Testis (tissue), 5 donors: ENCODE measurements around the gene TBC1D16. TPM values are rescaled to one million over a fixed set of nuclear protein-coding genes. Genes with fewer than 3 reads are reported as not detected.

ENCODE experiments used
- DNase-seq: peaks from one replicate; pipeline ENCODE4 v3.0.0-alpha.2; 2019
- H3K27ac ChIP-seq, 2 donors: fragments of 200-600 bp; sonication (generic); one replicate each; pipeline ENCODE4 v1.5.1; 2019
- H3K27me3 ChIP-seq: fragments of 200-600 bp; sonication (generic); one replicate; pipeline ENCODE4 v1.5.1; 2019
- H3K36me3 ChIP-seq: fragments of 200-600 bp; sonication (generic); one replicate; pipeline ENCODE4 v1.5.1; 2017; ENCODE audit warnings: low read depth; ENCODE audit errors: missing control alignments
- H3K4me1 ChIP-seq: fragments of 200-600 bp; sonication (generic); one replicate; pipeline ENCODE4 v1.5.1; 2019
- H3K4me3 ChIP-seq, 2 donors: fragments of 200-600 bp; sonication (generic); one replicate each; pipeline ENCODE4 v1.5.1; 2017 to 2019
- H3K9me3 ChIP-seq: fragments of 200-600 bp; sonication (generic); one replicate; pipeline ENCODE4 v1.5.1; 2017
- POLR2A ChIP-seq: fragments of 450-650 bp; IDR thresholded peaks from one replicate; pipeline ENCODE4 v1.6.1; 2017; ENCODE audit warnings: antibody characterized with exemption, mild to moderate bottlenecking, moderate library complexity
- whole genome bisulfite sequencing, 2 donors: methylation state at CpG; one replicate each; pipeline ENCODE4 v1.1.5; 2018; 5-methylcytosine and 5-hydroxymethylcytosine counted together
- intact Hi-C: fragments of 100-400 bp; cut with DNase I; formaldehyde crosslinking; loops from one replicate; pipeline ENCODE4 v1.15.1; 2023; ENCODE audit warnings: low total_unique reads
- long read RNA-seq, 2 donors: transcript quantifications; one replicate each; lab custom pipeline, GENCODE V29; 2026
- polyA plus RNA-seq: library from polyadenylated mRNA; stranded (reverse); fragments of 350-450 nt; fragmentation: Illumina TruSeq; extraction: RNeasy Lipid Tissue Mini Kit (QIAGEN cat#74804); gene quantifications from one replicate; pipeline ENCODE4 v1.2.3, GENCODE V29; 2014; ENCODE audit warnings: low read depth, low replicate concordance; ENCODE audit not compliant: insufficient read depth
- total RNA-seq, 2 donors: library from RNA; depleted of rRNA; stranded (reverse); fragments of >200 nt; gene quantifications; one replicate each; pipeline ENCODE4 v1.2.3, GENCODE V29; 2016
- TF ChIP-seq, protein P1 (sequence below), 3 experiments: fragments of 450-650 bp in 2 of 3; fragments of 200-600 bp in 1 of 3; sonication (generic) in 1 of 3; IDR thresholded peaks; one replicate each; pipeline ENCODE4 v1.5.1; 2016 to 2019; ENCODE audit warnings: antibody characterized with exemption in 3 of 3, mild to moderate bottlenecking in 2 of 3, moderate library complexity in 1 of 3

Gene TBC1D16, protein sequence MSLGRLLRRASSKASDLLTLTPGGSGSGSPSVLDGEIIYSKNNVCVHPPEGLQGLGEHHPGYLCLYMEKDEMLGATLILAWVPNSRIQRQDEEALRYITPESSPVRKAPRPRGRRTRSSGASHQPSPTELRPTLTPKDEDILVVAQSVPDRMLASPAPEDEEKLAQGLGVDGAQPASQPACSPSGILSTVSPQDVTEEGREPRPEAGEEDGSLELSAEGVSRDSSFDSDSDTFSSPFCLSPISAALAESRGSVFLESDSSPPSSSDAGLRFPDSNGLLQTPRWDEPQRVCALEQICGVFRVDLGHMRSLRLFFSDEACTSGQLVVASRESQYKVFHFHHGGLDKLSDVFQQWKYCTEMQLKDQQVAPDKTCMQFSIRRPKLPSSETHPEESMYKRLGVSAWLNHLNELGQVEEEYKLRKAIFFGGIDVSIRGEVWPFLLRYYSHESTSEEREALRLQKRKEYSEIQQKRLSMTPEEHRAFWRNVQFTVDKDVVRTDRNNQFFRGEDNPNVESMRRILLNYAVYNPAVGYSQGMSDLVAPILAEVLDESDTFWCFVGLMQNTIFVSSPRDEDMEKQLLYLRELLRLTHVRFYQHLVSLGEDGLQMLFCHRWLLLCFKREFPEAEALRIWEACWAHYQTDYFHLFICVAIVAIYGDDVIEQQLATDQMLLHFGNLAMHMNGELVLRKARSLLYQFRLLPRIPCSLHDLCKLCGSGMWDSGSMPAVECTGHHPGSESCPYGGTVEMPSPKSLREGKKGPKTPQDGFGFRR
- total RNA-seq (10 to 100 TPM; 11.0 to 16.0 TPM), polyA plus RNA-seq (11.7 TPM)
- long read RNA-seq, donor 1 = 0 reads
- long read RNA-seq, donor 2 = 0 reads

DNA sequence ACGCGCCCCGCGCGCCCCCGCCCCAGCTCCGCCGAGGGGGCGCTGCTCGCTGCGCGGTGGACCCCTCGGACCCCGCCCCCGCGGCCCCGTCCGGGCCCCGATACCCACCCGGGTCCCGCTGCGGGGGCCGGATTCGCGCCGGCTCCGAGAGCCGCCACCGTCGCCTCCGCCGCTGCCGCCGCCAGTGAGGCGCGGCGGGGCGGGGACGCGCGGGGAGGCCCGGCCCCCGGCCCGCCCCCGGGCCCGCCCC lies at the start of gene TBC1D16:
TBC1D16 (minus strand) TSS at position 186 of the 250 bp plus-strand sequence. CDS start 22,325 bp downstream, outside the sequence.
- TF ChIP-seq, protein P1, sequence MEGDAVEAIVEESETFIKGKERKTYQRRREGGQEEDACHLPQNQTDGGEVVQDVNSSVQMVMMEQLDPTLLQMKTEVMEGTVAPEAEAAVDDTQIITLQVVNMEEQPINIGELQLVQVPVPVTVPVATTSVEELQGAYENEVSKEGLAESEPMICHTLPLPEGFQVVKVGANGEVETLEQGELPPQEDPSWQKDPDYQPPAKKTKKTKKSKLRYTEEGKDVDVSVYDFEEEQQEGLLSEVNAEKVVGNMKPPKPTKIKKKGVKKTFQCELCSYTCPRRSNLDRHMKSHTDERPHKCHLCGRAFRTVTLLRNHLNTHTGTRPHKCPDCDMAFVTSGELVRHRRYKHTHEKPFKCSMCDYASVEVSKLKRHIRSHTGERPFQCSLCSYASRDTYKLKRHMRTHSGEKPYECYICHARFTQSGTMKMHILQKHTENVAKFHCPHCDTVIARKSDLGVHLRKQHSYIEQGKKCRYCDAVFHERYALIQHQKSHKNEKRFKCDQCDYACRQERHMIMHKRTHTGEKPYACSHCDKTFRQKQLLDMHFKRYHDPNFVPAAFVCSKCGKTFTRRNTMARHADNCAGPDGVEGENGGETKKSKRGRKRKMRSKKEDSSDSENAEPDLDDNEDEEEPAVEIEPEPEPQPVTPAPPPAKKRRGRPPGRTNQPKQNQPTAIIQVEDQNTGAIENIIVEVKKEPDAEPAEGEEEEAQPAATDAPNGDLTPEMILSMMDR (IDR thresholded peaks at IDR 0.05) = no peak
- no peak for TF ChIP-seq POLR2A
- WGBS, 2 donors = 0% methylated on average over 4 of the region's 46 CpGs; no CpG with 5 or more reads in 1 of the 2 donors

DNA sequence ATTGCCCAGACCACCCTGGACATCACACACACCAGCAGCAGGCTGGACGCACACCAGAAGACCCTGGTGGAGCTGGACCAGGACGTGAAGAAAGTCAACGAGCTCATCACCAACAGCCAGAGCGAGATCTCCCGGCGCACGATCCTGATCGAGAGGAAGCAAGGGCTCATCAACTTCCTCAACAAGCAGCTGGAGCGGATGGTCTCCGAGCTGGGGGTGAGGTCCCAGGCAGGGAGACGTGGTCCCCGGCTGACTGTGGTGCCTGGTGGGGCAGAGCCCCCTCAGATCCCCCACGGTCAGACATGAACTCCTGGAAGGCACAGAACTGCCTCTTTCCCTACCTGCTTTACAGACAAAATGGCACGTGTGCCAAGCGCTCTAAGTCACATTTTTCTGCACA lies 49.1 kb upstream of the TBC1D16 start:
- Histone ChIP-seq H3K27me3 (no peaks in the 10 kb centered on the region), H3K4me3 (no peak overlapping the region), H3K4me1 (no peaks in the 10 kb centered on the region), H3K36me3 (no peaks in the 10 kb centered on the region), H3K27ac (no peak overlapping the region), H3K9me3 (no peaks in the 10 kb centered on the region)
- no peak for DNase-seq
- TF ChIP-seq, protein P1 (IDR thresholded peaks at IDR 0.05) = no peak
- TF ChIP-seq POLR2A = no peak
- intact Hi-C loops = no loop called here
- 95% methylated on average over 15 of the region's 15 CpGs for WGBS, 2 donors

More for the DNA sequence above, at the start of gene TBC1D16:
- DNase-seq = no peak
- intact Hi-C loops = no loop called here
- no peaks in the 10 kb centered on the region for H3K9me3 ChIP-seq
- H3K36me3 ChIP-seq = no peaks in the 10 kb centered on the region
- H3K4me3 ChIP-seq = peak within 1 kb of the TSS; percentile 82 to 90
- H3K27ac ChIP-seq = peak within 1 kb of the TSS; percentile 74 to 85
- H3K4me1 ChIP-seq = peaks cover 3% of the 10 kb centered on the region
- H3K27me3 ChIP-seq = no peaks in the 10 kb centered on the region

DNA sequence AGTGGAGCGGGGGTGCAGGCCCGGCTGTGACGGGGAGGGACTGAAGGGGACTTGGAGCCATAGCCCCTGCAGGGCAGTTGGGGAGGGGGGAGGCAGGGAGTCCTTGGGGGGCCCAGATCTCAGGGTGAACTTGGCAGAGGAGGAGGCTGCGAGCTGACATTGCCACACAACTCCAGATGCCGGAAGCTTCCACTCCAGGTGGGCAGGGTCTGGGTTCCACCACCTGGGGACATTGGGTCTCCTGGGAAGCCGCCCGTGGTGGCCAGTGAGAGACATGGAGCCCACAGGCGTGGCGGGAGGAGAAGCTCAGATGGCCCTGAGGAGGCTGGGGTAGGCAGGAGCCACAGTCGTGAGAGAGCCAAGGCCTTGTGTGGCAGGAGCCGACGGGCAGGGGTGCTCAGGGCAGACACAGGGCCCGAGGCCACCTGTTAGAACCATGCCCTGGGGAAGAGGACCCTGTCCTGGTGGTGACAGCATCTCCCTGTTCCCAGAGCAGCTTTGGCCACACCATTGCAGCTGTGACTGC lies 47.5 kb upstream of the TBC1D16 start:
- no peaks in the 10 kb centered on the region for H3K27me3 ChIP-seq
- 83 to 91% methylated on average over 13 of the region's 13 CpGs for WGBS, 2 donors
- intact Hi-C loops = no loop called here
- H3K4me3 ChIP-seq = no peak overlapping the region
- no peaks in the 10 kb centered on the region for H3K4me1 ChIP-seq
- TF ChIP-seq POLR2A = no peak
- TF ChIP-seq, protein P1 (IDR thresholded peaks at IDR 0.05) = no peak
- no peaks in the 10 kb centered on the region for H3K9me3 ChIP-seq
- no peak overlapping the region for H3K27ac ChIP-seq
- no peaks in the 10 kb centered on the region for H3K36me3 ChIP-seq
- DNase-seq = no peak

DNA sequence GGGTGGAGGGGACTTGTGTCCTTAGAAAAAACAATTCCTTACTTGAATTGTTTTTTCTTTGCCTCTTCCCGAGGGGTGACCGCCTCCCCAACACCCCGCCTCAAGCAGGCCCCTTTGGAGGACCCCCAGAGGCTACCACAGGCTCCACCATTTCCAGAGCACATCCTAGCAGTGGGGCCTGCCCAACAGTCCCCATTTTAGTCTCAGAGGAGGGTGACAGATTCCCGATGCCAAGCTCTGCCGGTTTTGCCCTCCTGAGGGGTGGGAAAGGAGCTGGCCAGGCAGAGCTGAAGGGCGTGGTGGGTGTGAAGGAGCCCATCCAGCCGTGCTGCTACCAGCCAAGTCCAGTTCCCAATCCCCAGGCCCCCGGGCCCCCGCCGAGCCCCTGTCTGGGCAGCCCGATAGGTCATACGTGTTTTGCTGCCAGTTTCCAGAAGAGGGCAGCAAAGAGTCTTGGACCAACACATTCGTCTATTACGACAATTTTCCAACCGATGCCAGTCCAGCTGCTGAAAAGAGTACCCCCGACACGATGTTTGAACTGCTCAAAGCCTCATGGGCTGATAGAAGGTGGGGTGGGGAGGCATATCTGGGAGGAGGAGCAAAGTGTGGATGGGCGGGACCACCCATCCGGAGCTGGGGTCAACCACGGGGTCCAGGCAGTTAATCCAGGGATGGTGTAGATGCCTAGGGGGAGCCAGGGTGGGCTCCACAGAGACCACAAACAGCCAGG lies 46.9 kb upstream of the TBC1D16 start:
- Histone ChIP-seq H3K36me3 (no peaks in the 10 kb centered on the region), H3K9me3 (no peaks in the 10 kb centered on the region), H3K4me1 (no peaks in the 10 kb centered on the region), H3K27me3 (no peaks in the 10 kb centered on the region), H3K27ac (no peak overlapping the region), H3K4me3 (no peak overlapping the region)
- peak; percentile 80 for DNase-seq
- TF ChIP-seq, protein P1 (IDR thresholded peaks at IDR 0.05) = peak in 2 of 3 experiments; percentile 42 to 75
- TF ChIP-seq POLR2A = no peak
- WGBS, 2 donors = 39 to 54% methylated on average over 15 to 20 of the region's 20 CpGs
- intact Hi-C loops = no loop called here
